ENCODE results near the gene CSRNP2.
"Not testable (repeated sequence)": the region's sequence is repeated elsewhere in the genome, so short reads cannot be mapped to it uniquely, and the experiment has no call there.

The CSRNP2 gene

GRCh38 chr12:51090705-51091229, 7.4 kb upstream of the CSRNP2 start:
- no peak for DNase-seq (ENCODE audit: low spot score in 2 of 2)
- in situ Hi-C loops (cut with MboI; ENCODE audit: low sequenced_read_pairs) = no loop called here

GRCh38 chr12:51087818-51088217, 4.4 kb upstream of the CSRNP2 start:
- Histone ChIP-seq H3K36me3 (replicated peaks) (peaks cover 3% of the 10 kb centered on the region; the same call in 1 of the 2 replicates), H3K9me3 (no peaks in the 10 kb centered on the region), H3K27me3 (ENCODE audit: low read depth) (no peaks in the 10 kb centered on the region), H3K4me3 (no peak overlapping the region), H3K4me1 (no peaks in the 10 kb centered on the region)
- in situ Hi-C loops (cut with MboI; ENCODE audit: low sequenced_read_pairs) = no loop called here
- DNase-seq (ENCODE audit: low spot score in 2 of 2) = no peak

More at GRCh38 chr12:51090705-51091229, 7.4 kb upstream of the CSRNP2 start:
- Histone ChIP-seq H3K4me1 (no peaks in the 10 kb centered on the region), H3K27me3 (ENCODE audit: low read depth) (no peaks in the 10 kb centered on the region), H3K4me3 (no peak overlapping the region), H3K9me3 (no peaks in the 10 kb centered on the region), H3K36me3 (replicated peaks) (peaks cover 24% of the 10 kb centered on the region)

- no peaks in the 10 kb centered on the region for H3K27me3 ChIP-seq (ENCODE audit: low read depth)
- H3K36me3 ChIP-seq (replicated peaks) = no peaks in the 10 kb centered on the region; the same call in 1 of the 2 replicates
- no peak for DNase-seq (ENCODE audit: low spot score in 2 of 2)
- H3K9me3 ChIP-seq = no peaks in the 10 kb centered on the region
- peaks cover 4% of the 10 kb centered on the region for H3K4me1 ChIP-seq
- no peak overlapping the region for H3K4me3 ChIP-seq
- in situ Hi-C loops (cut with MboI; ENCODE audit: low sequenced_read_pairs) = no loop called here
These were observed 3.5 kb upstream of the CSRNP2 start for GRCh38 chr12:51086933-51087332.

GRCh38 chr12:51085757-51086156, 2.4 kb upstream of the CSRNP2 start:
- Histone ChIP-seq H3K36me3 (replicated peaks) (no peaks in the 10 kb centered on the region; the same call in 1 of the 2 replicates), H3K4me1 (peaks cover 7% of the 10 kb centered on the region), H3K27me3 (ENCODE audit: low read depth) (no peaks in the 10 kb centered on the region), H3K9me3 (no peaks in the 10 kb centered on the region), H3K4me3 (no peak overlapping the region)
- in situ Hi-C loops (cut with MboI; ENCODE audit: low sequenced_read_pairs) = no loop called here
- no peak for DNase-seq (ENCODE audit: low spot score in 2 of 2)

DNA sequence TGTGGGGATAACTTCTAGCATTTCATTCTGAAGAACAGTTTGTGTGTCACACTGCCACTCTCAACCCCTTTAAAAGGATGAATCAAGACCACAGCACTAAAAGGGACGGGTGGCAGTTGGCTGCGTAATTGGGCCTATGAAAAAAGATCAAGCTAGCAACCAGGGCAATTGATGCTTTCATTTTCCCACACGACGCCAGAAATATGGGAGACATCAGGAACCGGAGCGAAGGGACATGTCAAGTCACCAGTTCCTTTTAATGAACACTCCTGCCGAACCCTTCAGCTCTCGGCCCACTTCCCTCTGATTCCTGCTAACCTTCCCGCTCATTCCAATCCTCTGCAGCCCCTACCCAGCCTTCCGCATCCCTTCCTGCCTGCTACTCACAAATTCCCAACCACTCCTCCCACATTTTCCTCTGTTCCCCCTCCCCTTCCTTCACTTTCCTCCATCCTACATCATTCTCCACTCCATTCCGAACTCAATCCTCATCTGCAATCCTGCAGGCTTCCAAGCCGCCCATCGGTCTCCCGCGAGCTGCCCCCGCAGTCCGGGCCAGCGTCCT, 753 bp downstream of the CSRNP2 start:
- Histone ChIP-seq H3K4me3 (peak overlapping the region; percentile 93), H3K4me1 (peaks cover 7% of the 10 kb centered on the region), H3K36me3 (replicated peaks) (no peaks in the 10 kb centered on the region; the same call in 1 of the 2 replicates), H3K9me3 (no peaks in the 10 kb centered on the region), H3K27me3 (ENCODE audit: low read depth) (no peaks in the 10 kb centered on the region)
- peak in 1 of 2 experiments; percentile 57 for DNase-seq (ENCODE audit: low spot score in 2 of 2)
- in situ Hi-C loops (cut with MboI; ENCODE audit: low sequenced_read_pairs) = no loop called here

DNA sequence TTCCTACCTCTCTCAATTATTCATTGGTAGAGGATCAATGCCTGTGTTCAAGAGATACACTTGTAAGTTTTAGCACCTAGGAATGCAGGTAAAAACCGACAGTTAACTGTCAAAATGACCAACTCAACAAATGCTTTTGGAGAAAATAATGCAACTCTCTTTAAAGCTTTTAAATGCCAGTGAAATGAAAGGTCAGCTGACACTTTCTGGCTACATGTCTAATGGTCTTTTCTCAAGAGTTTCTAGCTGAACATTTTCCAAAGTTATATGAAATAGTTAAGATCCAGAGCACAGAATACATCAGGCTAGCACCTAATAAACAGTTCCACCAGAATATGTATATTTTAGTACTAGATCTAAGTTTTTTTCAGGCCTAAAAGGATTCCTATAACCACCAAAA, 2.0 kb downstream of the CSRNP2 start:
- Histone ChIP-seq H3K4me1 (peaks cover 7% of the 10 kb centered on the region), H3K36me3 (replicated peaks) (no peaks in the 10 kb centered on the region; the same call in 1 of the 2 replicates), H3K9me3 (no peaks in the 10 kb centered on the region), H3K27me3 (ENCODE audit: low read depth) (no peaks in the 10 kb centered on the region), H3K4me3 (no peak overlapping the region)
- in situ Hi-C loops (cut with MboI; ENCODE audit: low sequenced_read_pairs) = no loop called here
- no peak for DNase-seq (ENCODE audit: low spot score in 2 of 2)

DNA sequence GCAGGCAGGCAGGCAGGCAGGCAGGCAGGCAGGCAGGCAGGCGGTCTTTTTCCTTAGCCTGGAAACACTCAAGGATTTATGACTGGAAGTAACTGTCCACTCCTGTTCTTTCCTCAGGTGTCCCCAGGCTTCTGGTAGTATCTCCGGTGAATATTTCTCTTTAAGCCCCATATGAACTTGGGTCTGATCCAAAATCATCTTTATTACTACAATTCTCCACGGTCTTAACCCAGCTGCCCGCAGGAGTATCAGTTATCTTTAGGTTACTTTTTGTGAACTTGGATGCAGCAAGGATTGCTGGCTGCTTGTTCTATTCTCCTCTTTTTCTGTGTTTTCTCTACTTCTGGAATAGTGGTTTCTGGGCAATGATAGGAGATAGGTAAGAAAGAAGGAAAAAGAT, 3.3 kb downstream of the CSRNP2 start:
- no peak for DNase-seq (ENCODE audit: low spot score in 2 of 2)
- H3K4me3 ChIP-seq = no peak overlapping the region
- in situ Hi-C loops (cut with MboI; ENCODE audit: low sequenced_read_pairs) = no loop called here
- H3K4me1 ChIP-seq = peaks cover 7% of the 10 kb centered on the region
- no peaks in the 10 kb centered on the region; the same call in 1 of the 2 replicates for H3K36me3 ChIP-seq (replicated peaks)
- H3K9me3 ChIP-seq = no peaks in the 10 kb centered on the region
- no peaks in the 10 kb centered on the region for H3K27me3 ChIP-seq (ENCODE audit: low read depth)

- DNase-seq (ENCODE audit: low spot score in 2 of 2); H3K4me3 ChIP-seq; H3K4me1 ChIP-seq; H3K9me3 ChIP-seq; H3K36me3 ChIP-seq (replicated peaks); H3K27me3 ChIP-seq (ENCODE audit: low read depth); in situ Hi-C loops (cut with MboI; ENCODE audit: low sequenced_read_pairs): not testable (repeated sequence)
These were observed 4.5 kb downstream of the CSRNP2 start for GRCh38 chr12:51078866-51079265.

DNA sequence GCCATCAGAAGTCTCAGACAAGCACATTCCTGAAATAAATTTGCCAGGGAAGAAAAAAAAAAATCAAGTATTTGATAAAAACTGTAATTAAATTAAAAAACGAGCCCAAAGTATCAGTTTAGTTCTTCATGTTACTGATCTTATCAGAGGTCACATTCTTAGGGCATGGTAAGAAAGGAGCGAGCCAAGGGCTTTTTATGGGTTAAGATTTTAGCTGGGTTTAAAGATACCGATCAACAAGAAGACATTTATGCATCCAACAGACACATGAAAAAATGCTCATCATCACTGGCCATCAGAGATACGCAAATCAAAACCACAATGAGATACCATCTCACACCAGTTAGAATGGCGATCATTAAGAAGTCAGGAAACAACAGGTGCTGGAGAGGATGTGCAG, 5.0 kb downstream of the CSRNP2 start:
- in situ Hi-C loops (cut with MboI; ENCODE audit: low sequenced_read_pairs); H3K4me1 ChIP-seq; H3K36me3 ChIP-seq (replicated peaks); DNase-seq (ENCODE audit: low spot score in 2 of 2); H3K4me3 ChIP-seq; H3K27me3 ChIP-seq (ENCODE audit: low read depth); H3K9me3 ChIP-seq: not testable (repeated sequence)

GRCh38 chr12:51077930-51078329, 5.5 kb downstream of the CSRNP2 start:
- DNase-seq (ENCODE audit: low spot score in 2 of 2) = no peak
- no peaks in the 10 kb centered on the region for H3K9me3 ChIP-seq

GRCh38 chr12:51076236-51076930, 7.0 kb downstream of the CSRNP2 start:
- in situ Hi-C loops (cut with MboI; ENCODE audit: low sequenced_read_pairs) = no loop called here
- H3K27me3 ChIP-seq (ENCODE audit: low read depth) = no peaks in the 10 kb centered on the region
- no peak overlapping the region for H3K4me3 ChIP-seq
- DNase-seq (ENCODE audit: low spot score in 2 of 2) = no peak
- peaks cover 17% of the 10 kb centered on the region for H3K36me3 ChIP-seq (replicated peaks)
- no peaks in the 10 kb centered on the region for H3K9me3 ChIP-seq
- peaks cover 1% of the 10 kb centered on the region; the same call in 1 of the 2 replicates for H3K4me1 ChIP-seq

More at GRCh38 chr12:51077930-51078329, 5.5 kb downstream of the CSRNP2 start:
- Histone ChIP-seq H3K4me3 (no peak overlapping the region), H3K36me3 (replicated peaks) (peaks cover 5% of the 10 kb centered on the region), H3K4me1 (peaks cover 7% of the 10 kb centered on the region), H3K27me3 (ENCODE audit: low read depth) (no peaks in the 10 kb centered on the region)
- in situ Hi-C loops (cut with MboI; ENCODE audit: low sequenced_read_pairs) = no loop called here

DNA sequence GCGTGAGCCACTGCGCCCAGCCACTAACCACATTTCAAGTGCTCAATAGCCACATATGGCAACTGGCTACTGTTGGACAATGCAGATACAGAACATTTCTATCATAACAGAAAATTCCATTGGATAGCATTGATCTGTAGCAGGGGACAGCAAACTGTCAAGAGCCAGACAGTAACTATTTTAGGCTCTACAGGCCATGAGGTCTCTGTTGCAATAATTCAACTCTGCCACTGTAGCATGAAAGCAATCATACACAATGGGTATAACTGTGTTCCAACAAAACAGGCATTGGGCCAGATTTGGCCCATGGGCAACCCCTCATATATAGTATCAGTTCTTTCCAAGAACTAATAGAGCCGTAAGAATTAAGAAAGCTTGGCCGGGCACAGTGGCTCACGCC, 8.0 kb downstream of the CSRNP2 start:
- Histone ChIP-seq H3K4me1 (no peaks in the 10 kb centered on the region), H3K4me3 (no peak overlapping the region), H3K27me3 (ENCODE audit: low read depth) (no peaks in the 10 kb centered on the region), H3K9me3 (no peaks in the 10 kb centered on the region), H3K36me3 (replicated peaks) (peaks cover 23% of the 10 kb centered on the region)
- in situ Hi-C loops (cut with MboI; ENCODE audit: low sequenced_read_pairs) = no loop called here
- no peak for DNase-seq (ENCODE audit: low spot score in 2 of 2)

GRCh38 chr12:51071663-51072062, 11.7 kb downstream of the CSRNP2 start:
- H3K4me3 ChIP-seq = no peak overlapping the region
- no peaks in the 10 kb centered on the region for H3K9me3 ChIP-seq
- no peaks in the 10 kb centered on the region for H3K4me1 ChIP-seq
- in situ Hi-C loops (cut with MboI; ENCODE audit: low sequenced_read_pairs) = no loop called here
- no peaks in the 10 kb centered on the region for H3K27me3 ChIP-seq (ENCODE audit: low read depth)
- DNase-seq (ENCODE audit: low spot score in 2 of 2) = no peak
- peaks cover 48% of the 10 kb centered on the region for H3K36me3 ChIP-seq (replicated peaks)

DNA sequence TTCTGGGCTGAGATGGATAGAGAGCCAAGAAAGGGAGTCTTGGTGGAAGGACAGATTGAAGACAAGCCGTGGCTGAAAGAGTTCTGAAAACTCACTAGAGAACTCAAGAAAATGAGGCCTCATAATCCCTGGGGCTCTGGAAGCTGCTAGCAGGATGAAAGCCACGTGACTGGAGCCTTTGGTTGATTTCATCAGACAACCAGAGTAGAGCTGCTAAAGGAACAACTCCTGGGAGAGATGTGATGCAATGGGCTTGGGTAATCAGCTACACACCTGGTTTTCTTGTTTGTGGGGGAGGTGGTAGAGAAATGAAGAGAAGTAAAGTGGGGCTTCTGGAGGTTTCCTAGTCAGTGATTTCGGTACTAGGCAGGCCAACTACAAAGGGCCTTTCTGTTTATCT, 13.4 kb downstream of the CSRNP2 start:
- Histone ChIP-seq H3K9me3 (no peaks in the 10 kb centered on the region), H3K4me1 (no peaks in the 10 kb centered on the region), H3K4me3 (no peak overlapping the region), H3K36me3 (replicated peaks) (peaks cover 59% of the 10 kb centered on the region), H3K27me3 (ENCODE audit: low read depth) (no peaks in the 10 kb centered on the region)
- DNase-seq (ENCODE audit: low spot score in 2 of 2) = no peak
- in situ Hi-C loops (cut with MboI; ENCODE audit: low sequenced_read_pairs) = no loop called here

Measured in HAP-1 (cell line).